Measurements from ENCODE around the gene FERMT1.

DNA sequence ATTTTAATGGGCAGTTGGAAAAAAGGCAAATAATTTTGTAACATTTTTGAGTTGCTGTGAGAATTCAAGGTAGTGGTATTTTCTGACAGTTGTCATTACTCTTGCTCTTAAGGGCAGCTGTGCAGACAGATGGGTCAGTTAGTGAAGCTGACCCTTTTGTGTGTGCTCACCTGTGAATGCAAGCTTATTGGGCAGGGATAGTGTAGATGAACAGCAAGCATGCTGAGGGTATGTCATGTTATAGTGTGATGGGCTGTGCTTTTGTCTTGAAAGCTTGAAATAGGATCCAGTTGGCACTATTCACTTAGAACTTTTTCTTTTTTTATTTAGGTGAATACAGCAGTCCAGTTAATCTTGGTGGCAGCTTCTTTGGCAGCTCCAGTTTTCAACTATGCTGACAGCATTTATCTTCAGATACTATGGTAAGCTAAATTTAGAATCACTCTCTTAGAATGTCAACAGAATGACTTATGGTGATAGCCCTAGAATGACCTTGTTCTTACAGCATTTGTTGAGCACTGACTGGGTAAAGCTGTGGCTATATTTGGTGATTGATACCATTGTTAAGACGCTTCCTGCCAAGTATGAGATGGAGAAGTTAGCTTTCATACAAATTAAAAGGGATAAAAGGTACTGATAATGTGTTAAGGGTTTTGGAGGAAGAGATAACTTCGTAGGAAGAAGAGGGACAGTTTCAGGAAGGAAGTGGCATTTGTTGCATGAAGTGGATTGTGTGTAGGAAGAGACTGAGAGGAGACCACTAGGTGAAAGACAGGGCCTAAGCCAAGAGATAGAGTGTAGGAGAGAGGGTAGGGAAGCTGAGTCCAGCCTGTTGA lies 88.5 kb downstream of the FERMT1 start:
- TF ChIP-seq POLR2A (IDR thresholded peaks at IDR 0.05): no peak
- TF ChIP-seq, protein P1, sequence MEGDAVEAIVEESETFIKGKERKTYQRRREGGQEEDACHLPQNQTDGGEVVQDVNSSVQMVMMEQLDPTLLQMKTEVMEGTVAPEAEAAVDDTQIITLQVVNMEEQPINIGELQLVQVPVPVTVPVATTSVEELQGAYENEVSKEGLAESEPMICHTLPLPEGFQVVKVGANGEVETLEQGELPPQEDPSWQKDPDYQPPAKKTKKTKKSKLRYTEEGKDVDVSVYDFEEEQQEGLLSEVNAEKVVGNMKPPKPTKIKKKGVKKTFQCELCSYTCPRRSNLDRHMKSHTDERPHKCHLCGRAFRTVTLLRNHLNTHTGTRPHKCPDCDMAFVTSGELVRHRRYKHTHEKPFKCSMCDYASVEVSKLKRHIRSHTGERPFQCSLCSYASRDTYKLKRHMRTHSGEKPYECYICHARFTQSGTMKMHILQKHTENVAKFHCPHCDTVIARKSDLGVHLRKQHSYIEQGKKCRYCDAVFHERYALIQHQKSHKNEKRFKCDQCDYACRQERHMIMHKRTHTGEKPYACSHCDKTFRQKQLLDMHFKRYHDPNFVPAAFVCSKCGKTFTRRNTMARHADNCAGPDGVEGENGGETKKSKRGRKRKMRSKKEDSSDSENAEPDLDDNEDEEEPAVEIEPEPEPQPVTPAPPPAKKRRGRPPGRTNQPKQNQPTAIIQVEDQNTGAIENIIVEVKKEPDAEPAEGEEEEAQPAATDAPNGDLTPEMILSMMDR (IDR thresholded peaks at IDR 0.05): no peak
- no peak for TF ChIP-seq EP300 (IDR thresholded peaks at IDR 0.05; ENCODE audit: low read depth)

All from transverse colon (tissue), 3 donors.